ENCODE data around the gene ABRACL. TPM values are rescaled to one million over a fixed set of nuclear protein-coding genes. Genes with fewer than 3 reads are reported as not detected.

Gene ABRACL
- total RNA-seq, 1 donor from 2014 or later = 63.0 TPM

GRCh38 chr6:139064981-139065665 lies 36.6 kb downstream of the ABRACL start:
- Mint-ChIP-seq H3K27ac (peak overlapping the region; percentile 56), H3K4me3 (no peak overlapping the region), H3K4me1 (peaks cover 26% of the 10 kb centered on the region), H3K9me3 (no peaks in the 10 kb centered on the region), H3K27me3 (ENCODE audit: low read depth) (no peaks in the 10 kb centered on the region), H3K36me3 (no peaks in the 10 kb centered on the region)
- DNase-seq (ENCODE audit: low spot score in 2 of 2, unreplicated experiment in 2 of 2) = no peak
- TF ChIP-seq, protein P1, sequence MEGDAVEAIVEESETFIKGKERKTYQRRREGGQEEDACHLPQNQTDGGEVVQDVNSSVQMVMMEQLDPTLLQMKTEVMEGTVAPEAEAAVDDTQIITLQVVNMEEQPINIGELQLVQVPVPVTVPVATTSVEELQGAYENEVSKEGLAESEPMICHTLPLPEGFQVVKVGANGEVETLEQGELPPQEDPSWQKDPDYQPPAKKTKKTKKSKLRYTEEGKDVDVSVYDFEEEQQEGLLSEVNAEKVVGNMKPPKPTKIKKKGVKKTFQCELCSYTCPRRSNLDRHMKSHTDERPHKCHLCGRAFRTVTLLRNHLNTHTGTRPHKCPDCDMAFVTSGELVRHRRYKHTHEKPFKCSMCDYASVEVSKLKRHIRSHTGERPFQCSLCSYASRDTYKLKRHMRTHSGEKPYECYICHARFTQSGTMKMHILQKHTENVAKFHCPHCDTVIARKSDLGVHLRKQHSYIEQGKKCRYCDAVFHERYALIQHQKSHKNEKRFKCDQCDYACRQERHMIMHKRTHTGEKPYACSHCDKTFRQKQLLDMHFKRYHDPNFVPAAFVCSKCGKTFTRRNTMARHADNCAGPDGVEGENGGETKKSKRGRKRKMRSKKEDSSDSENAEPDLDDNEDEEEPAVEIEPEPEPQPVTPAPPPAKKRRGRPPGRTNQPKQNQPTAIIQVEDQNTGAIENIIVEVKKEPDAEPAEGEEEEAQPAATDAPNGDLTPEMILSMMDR (IDR thresholded peaks at IDR 0.05; ENCODE audit: unreplicated experiment) = no peak

DNA sequence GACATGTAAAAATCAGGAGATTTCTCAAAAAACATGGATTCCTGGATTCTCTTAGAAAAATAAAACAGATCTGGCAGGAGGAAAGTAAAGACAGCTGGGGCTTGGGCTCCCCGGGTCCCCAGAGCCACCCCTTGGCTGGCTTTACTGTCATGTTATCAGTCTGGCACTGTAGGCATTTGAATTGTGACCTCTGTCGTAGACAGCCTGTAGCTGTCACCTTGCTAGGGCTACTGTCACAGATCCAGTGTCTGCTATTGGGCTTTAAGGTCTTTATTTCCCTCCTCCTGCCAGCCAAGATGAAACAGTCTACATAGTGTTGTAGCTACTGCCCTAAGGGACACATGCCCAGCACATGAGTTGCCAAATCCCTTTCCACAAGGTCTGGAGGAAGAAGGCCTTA lies 37.5 kb downstream of the ABRACL start:
- DNase-seq (ENCODE audit: low spot score in 2 of 2, unreplicated experiment in 2 of 2) = no peak
- H3K36me3 Mint-ChIP-seq = no peaks in the 10 kb centered on the region
- H3K9me3 Mint-ChIP-seq = no peaks in the 10 kb centered on the region
- H3K4me1 Mint-ChIP-seq = peaks cover 26% of the 10 kb centered on the region
- peak overlapping the region; percentile 25 for H3K27ac Mint-ChIP-seq
- no peaks in the 10 kb centered on the region for H3K27me3 Mint-ChIP-seq (ENCODE audit: low read depth)
- no peak overlapping the region for H3K4me3 Mint-ChIP-seq
- TF ChIP-seq, protein P1 (IDR thresholded peaks at IDR 0.05; ENCODE audit: unreplicated experiment) = no peak

DNA sequence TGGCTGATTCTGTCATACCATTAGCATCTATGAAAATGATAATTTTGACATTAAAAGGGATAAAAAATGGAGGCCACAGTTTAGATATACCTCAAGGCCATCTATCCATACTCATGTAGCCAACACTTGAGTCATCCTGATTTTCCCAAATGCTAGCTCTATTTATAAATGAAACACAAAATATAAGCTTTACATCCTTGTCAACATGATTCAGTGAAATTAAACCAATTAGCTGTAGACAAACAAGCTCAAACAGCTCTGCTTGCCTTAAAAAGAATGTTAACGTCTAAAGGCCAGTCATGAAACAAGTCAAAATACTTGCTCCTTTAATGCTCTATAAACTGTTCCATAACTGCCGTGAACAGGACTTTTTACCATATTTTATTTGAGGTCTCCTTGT lies 40.3 kb downstream of the ABRACL start:
- TF ChIP-seq, protein P1 (IDR thresholded peaks at IDR 0.05; ENCODE audit: unreplicated experiment) = no peak
- H3K4me3 Mint-ChIP-seq = no peak overlapping the region

GRCh38 chr6:139073118-139073517 lies 44.6 kb downstream of the ABRACL start:
- TF ChIP-seq, protein P1 (IDR thresholded peaks at IDR 0.05; ENCODE audit: unreplicated experiment) = no peak
- no peak for DNase-seq (ENCODE audit: low spot score in 2 of 2, unreplicated experiment in 2 of 2)
- no peaks in the 10 kb centered on the region for H3K4me1 Mint-ChIP-seq
- H3K36me3 Mint-ChIP-seq = peaks cover 2% of the 10 kb centered on the region
- H3K4me3 Mint-ChIP-seq = no peak overlapping the region
- no peaks in the 10 kb centered on the region for H3K27me3 Mint-ChIP-seq (ENCODE audit: low read depth)
- H3K9me3 Mint-ChIP-seq = peaks cover 5% of the 10 kb centered on the region
- H3K27ac Mint-ChIP-seq = no peak overlapping the region

More for the DNA sequence above, 40.3 kb downstream of the ABRACL start:
- Mint-ChIP-seq H3K4me1 (peaks cover 23% of the 10 kb centered on the region), H3K27me3 (ENCODE audit: low read depth) (no peaks in the 10 kb centered on the region), H3K9me3 (peaks cover 4% of the 10 kb centered on the region), H3K36me3 (peaks cover 2% of the 10 kb centered on the region), H3K27ac (no peak overlapping the region)
- no peak for DNase-seq (ENCODE audit: low spot score in 2 of 2, unreplicated experiment in 2 of 2)

DNA sequence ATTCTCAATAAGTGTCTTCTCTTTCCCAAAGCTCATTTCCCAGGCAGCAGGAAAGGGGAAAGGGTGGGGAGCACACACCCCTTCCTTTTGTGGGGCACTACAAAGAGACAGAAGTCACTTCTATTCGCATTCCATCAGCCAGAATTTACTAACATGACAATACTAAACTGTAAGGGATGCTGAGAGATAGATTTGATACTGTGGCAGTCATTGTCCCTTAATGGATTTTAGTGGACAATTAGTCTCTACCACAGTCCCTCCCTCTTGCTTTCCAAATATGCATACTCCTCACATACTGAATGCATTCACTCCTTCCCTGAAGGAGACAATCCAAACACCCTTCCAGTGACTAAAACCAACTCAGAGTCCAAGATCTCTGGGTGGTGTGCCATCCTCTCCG lies 50.5 kb downstream of the ABRACL start:
- H3K4me1 Mint-ChIP-seq = no peaks in the 10 kb centered on the region
- H3K27ac Mint-ChIP-seq = no peak overlapping the region
- no peak for DNase-seq (ENCODE audit: low spot score in 2 of 2, unreplicated experiment in 2 of 2)
- H3K9me3 Mint-ChIP-seq = no peaks in the 10 kb centered on the region
- TF ChIP-seq, protein P1 (IDR thresholded peaks at IDR 0.05; ENCODE audit: unreplicated experiment) = no peak
- H3K36me3 Mint-ChIP-seq = no peaks in the 10 kb centered on the region
- H3K27me3 Mint-ChIP-seq (ENCODE audit: low read depth) = no peaks in the 10 kb centered on the region
- H3K4me3 Mint-ChIP-seq = no peak overlapping the region

All from mesothelial cell of epicardium (in vitro differentiated cells).